ENCODE measurements around the gene DNAJC4.

GRCh38 chr11:64192434-64192833 is 37.9 kb upstream of the DNAJC4 start:
- no peak for TF ChIP-seq CTCF (IDR thresholded peaks at IDR 0.05)
- TF ChIP-seq POLR2A (IDR thresholded peaks at IDR 0.05) = no peak
- no peak for TF ChIP-seq POLR2AphosphoS5 (IDR thresholded peaks at IDR 0.05)

All from prostate gland (tissue), 2 donors.